ENCODE measurements around the gene FRMD5. TPM values are rescaled to one million over a fixed set of nuclear protein-coding genes. Genes with fewer than 3 reads are reported as not detected.

The FRMD5 gene
- total RNA-seq, 4 donors from 2014 or later = 0.40 to 1.5 (median 1.1) TPM; not detected in 1

DNA sequence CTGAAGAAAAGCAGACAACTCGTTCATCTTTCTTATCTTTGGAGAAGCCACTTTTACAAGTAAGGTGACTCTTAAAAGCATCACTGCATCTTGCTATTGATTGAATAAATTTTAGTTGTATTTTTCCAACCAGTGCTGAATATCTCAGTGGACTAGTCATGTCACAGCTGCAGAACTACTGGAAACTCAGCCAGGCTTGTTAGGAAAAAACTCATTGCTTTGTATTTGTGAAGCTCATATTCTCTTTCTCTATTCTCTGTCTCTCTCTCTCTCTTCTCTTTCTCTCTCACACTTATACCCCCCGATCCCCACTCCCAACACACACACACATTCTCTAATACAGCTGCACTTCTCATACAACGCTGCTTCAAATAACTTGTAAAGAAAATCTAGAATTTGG, 264.0 kb downstream of the FRMD5 start:
- no peak for TF ChIP-seq CTCF (IDR thresholded peaks at IDR 0.05)
- TF ChIP-seq EP300 (IDR thresholded peaks at IDR 0.05; ENCODE audit: low read depth) = no peak
- TF ChIP-seq POLR2AphosphoS5 (IDR thresholded peaks at IDR 0.05) = no peak
- TF ChIP-seq POLR2A (IDR thresholded peaks at IDR 0.05) = no peak
- no peak overlapping the region for H3K27ac ChIP-seq
- H3K9me3 ChIP-seq = no peaks in the 10 kb centered on the region
- H3K36me3 ChIP-seq = no peaks in the 10 kb centered on the region
- intact Hi-C loops (cut with DNase I; ENCODE audit: low total_unique reads) (no loop called here), in situ Hi-C loops (cut with MboI; ENCODE audit: low pct_ligation_motif_present in 1 of 4, low pct_unique_long_range_greater_than_20kb in 1 of 4, low sequenced_read_pairs in 3 of 4) (no loop called here)
- H3K4me3 ChIP-seq = no peak overlapping the region
- H3K27me3 ChIP-seq = no peaks in the 10 kb centered on the region
- DNase-seq = no peak
- WGBS, 2 donors (ENCODE audit: low coverage in 1 of 2) = 85% methylated on average over 3 of the region's 3 CpGs
- H3K4me1 ChIP-seq = no peaks in the 10 kb centered on the region

GRCh38 chr15:43930556-43930955, 264.5 kb downstream of the FRMD5 start:
- Histone ChIP-seq H3K4me3 (no peak overlapping the region), H3K4me1 (no peaks in the 10 kb centered on the region), H3K27ac (no peak overlapping the region), H3K9me3 (no peaks in the 10 kb centered on the region), H3K36me3 (no peaks in the 10 kb centered on the region), H3K27me3 (no peaks in the 10 kb centered on the region)
- in situ Hi-C loops (cut with MboI; ENCODE audit: low pct_ligation_motif_present in 1 of 4, low pct_unique_long_range_greater_than_20kb in 1 of 4, low sequenced_read_pairs in 3 of 4) (no loop called here), intact Hi-C loops (cut with DNase I; ENCODE audit: low total_unique reads) (no loop called here)
- WGBS, 2 donors (ENCODE audit: low coverage in 1 of 2) = 74% methylated on average over 5 of the region's 5 CpGs; no CpG with 5 or more reads in 1 of the 2 donors
- DNase-seq = peak; percentile 27
- TF ChIP-seq POLR2A (IDR thresholded peaks at IDR 0.05) = no peak
- no peak for TF ChIP-seq POLR2AphosphoS5 (IDR thresholded peaks at IDR 0.05)
- TF ChIP-seq CTCF (IDR thresholded peaks at IDR 0.05) = no peak
- no peak for TF ChIP-seq EP300 (IDR thresholded peaks at IDR 0.05; ENCODE audit: low read depth)

DNA sequence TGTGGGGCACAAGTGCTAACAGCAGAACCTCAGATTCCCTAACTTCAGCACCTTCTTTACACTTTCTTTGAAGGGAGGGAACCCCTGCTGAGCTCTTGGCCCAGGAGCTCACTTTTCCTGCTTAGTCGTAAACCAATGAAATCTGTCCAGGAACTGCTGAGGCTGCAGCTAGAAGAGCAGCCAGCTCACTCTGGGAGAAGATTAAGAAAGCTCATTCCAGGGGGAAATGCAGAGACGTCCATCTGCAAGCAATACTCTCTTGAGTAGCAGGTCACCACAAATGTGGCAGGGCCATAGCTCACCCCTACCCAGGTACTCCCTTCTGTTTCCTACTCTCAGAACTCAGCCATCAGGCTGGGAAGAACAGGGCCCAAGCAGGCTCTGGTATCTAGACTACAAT, 265.0 kb downstream of the FRMD5 start:
- H3K27ac ChIP-seq = no peak overlapping the region
- H3K9me3 ChIP-seq = no peaks in the 10 kb centered on the region
- TF ChIP-seq CTCF (IDR thresholded peaks at IDR 0.05) (no peak), POLR2AphosphoS5 (IDR thresholded peaks at IDR 0.05) (no peak), POLR2A (IDR thresholded peaks at IDR 0.05) (no peak), EP300 (IDR thresholded peaks at IDR 0.05; ENCODE audit: low read depth) (no peak)
- in situ Hi-C loops (cut with MboI; ENCODE audit: low pct_ligation_motif_present in 1 of 4, low pct_unique_long_range_greater_than_20kb in 1 of 4, low sequenced_read_pairs in 3 of 4) (no loop called here), intact Hi-C loops (cut with DNase I; ENCODE audit: low total_unique reads) (no loop called here)
- no peak overlapping the region for H3K4me3 ChIP-seq
- H3K4me1 ChIP-seq = no peaks in the 10 kb centered on the region
- no peak for DNase-seq
- WGBS, 2 donors (ENCODE audit: low coverage in 1 of 2) = 25% methylated on average over 2 of the region's 2 CpGs; no CpG with 5 or more reads in 1 of the 2 donors
- no peaks in the 10 kb centered on the region for H3K36me3 ChIP-seq
- no peaks in the 10 kb centered on the region for H3K27me3 ChIP-seq

DNA sequence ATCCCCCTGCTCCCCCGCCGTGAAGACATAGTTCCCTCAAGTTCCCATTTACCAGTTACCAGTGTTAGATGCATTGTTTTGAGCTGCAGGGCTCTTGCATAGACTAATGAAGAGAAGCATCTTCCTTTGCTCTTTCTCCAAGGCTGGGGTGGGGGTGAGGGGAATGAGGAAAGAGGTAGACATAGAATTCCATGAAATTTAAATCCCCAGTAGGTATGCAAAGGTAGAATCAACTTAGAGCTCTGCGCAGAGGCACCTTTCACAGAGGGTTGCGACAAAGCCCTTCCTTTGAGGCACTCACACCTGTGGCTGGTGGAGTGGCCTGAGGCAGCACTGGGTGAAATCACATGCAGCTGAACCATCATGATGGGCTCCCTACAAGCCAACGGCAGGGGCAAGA, 266.9 kb downstream of the FRMD5 start:
- intact Hi-C loops (cut with DNase I; ENCODE audit: low total_unique reads) (no loop called here), in situ Hi-C loops (cut with MboI; ENCODE audit: low pct_ligation_motif_present in 1 of 4, low pct_unique_long_range_greater_than_20kb in 1 of 4, low sequenced_read_pairs in 3 of 4) (no loop called here)
- Histone ChIP-seq H3K27me3 (no peaks in the 10 kb centered on the region), H3K4me3 (no peak overlapping the region), H3K4me1 (no peaks in the 10 kb centered on the region), H3K36me3 (no peaks in the 10 kb centered on the region), H3K9me3 (no peaks in the 10 kb centered on the region), H3K27ac (no peak overlapping the region)
- 76 to 80% methylated on average over 2 to 5 of the region's 5 CpGs for WGBS, 2 donors (ENCODE audit: low coverage in 1 of 2)
- no peak for DNase-seq
- TF ChIP-seq POLR2A (IDR thresholded peaks at IDR 0.05) (no peak), EP300 (IDR thresholded peaks at IDR 0.05; ENCODE audit: low read depth) (no peak), POLR2AphosphoS5 (IDR thresholded peaks at IDR 0.05) (no peak), CTCF (IDR thresholded peaks at IDR 0.05) (no peak)
